Testis (tissue), 3 donors: ENCODE results near the gene HERPUD2. TPM values are rescaled to one million over a fixed set of nuclear protein-coding genes. Genes with fewer than 3 reads are reported as not detected.
"Not testable (repeated sequence)": the region's sequence is repeated elsewhere in the genome, so short reads cannot be mapped to it uniquely, and the experiment has no call there.

ENCODE experiments used
- DNase-seq: peaks from one replicate; pipeline ENCODE4 v3.0.0-alpha.2; 2019
- H3K27ac ChIP-seq, 2 donors: fragments of 200-600 bp; sonication (generic); one replicate each; pipeline ENCODE4 v1.5.1; 2019
- H3K27me3 ChIP-seq: fragments of 200-600 bp; sonication (generic); one replicate; pipeline ENCODE4 v1.5.1; 2019
- H3K36me3 ChIP-seq: fragments of 200-600 bp; sonication (generic); one replicate; pipeline ENCODE4 v1.5.1; 2017; ENCODE audit warnings: low read depth; ENCODE audit errors: missing control alignments
- H3K4me1 ChIP-seq: fragments of 200-600 bp; sonication (generic); one replicate; pipeline ENCODE4 v1.5.1; 2019
- H3K4me3 ChIP-seq, 2 donors: fragments of 200-600 bp; sonication (generic); one replicate each; pipeline ENCODE4 v1.5.1; 2017 to 2019
- H3K9me3 ChIP-seq: fragments of 200-600 bp; sonication (generic); one replicate; pipeline ENCODE4 v1.5.1; 2017
- CTCF ChIP-seq, 3 experiments: fragments of 450-650 bp in 2 of 3; fragments of 200-600 bp in 1 of 3; sonication (generic) in 1 of 3; IDR thresholded peaks; one replicate each; pipeline ENCODE4 v1.5.1; 2016 to 2019; ENCODE audit warnings: antibody characterized with exemption in 3 of 3, mild to moderate bottlenecking in 2 of 3, moderate library complexity in 1 of 3
- POLR2A ChIP-seq: fragments of 450-650 bp; IDR thresholded peaks from one replicate; pipeline ENCODE4 v1.6.1; 2017; ENCODE audit warnings: antibody characterized with exemption, mild to moderate bottlenecking, moderate library complexity
- WGBS, 2 donors: methylation state at CpG; one replicate each; pipeline ENCODE4 v1.1.5; 2018; 5-methylcytosine and 5-hydroxymethylcytosine counted together
- intact Hi-C: fragments of 100-400 bp; cut with DNase I; formaldehyde crosslinking; loops from one replicate; pipeline ENCODE4 v1.15.1; 2023; ENCODE audit warnings: low total_unique reads
- polyA plus RNA-seq: library from polyadenylated mRNA; stranded (reverse); fragments of 350-450 nt; fragmentation: Illumina TruSeq; extraction: RNeasy Lipid Tissue Mini Kit (QIAGEN cat#74804); gene quantifications from one replicate; pipeline ENCODE4 v1.2.3, GENCODE V29; 2014; ENCODE audit warnings: low read depth, low replicate concordance; ENCODE audit not compliant: insufficient read depth
- total RNA-seq, 2 donors: library from RNA; depleted of rRNA; stranded (reverse); fragments of >200 nt; gene quantifications; one replicate each; pipeline ENCODE4 v1.2.3, GENCODE V29; 2016

The HERPUD2 gene
- total and polyA plus RNA-seq, 3 donors from 2014 or later, result 51.7 to 78.4 (median 63.5) TPM

- 96 to 100% methylated on average over 1 of the region's 1 CpG for WGBS, 2 donors
- H3K27ac ChIP-seq, result no peak overlapping the region
- DNase-seq, result no peak
- H3K4me3 ChIP-seq, result no peak overlapping the region
- H3K27me3 ChIP-seq, result no peaks in the 10 kb centered on the region
- no peaks in the 10 kb centered on the region for H3K9me3 ChIP-seq
- no peak for TF ChIP-seq CTCF (IDR thresholded peaks at IDR 0.05)
- no peak for TF ChIP-seq POLR2A
- no peaks in the 10 kb centered on the region for H3K36me3 ChIP-seq
- intact Hi-C loops, result no loop called here
- peaks cover 6% of the 10 kb centered on the region for H3K4me1 ChIP-seq
These were observed 6.5 kb upstream of the HERPUD2 start for GRCh38 chr7:35701287-35701900.

- DNase-seq, result no peak
- Histone ChIP-seq H3K27ac (no peak overlapping the region), H3K9me3 (no peaks in the 10 kb centered on the region), H3K27me3 (no peaks in the 10 kb centered on the region), H3K4me3 (no peak overlapping the region), H3K36me3 (no peaks in the 10 kb centered on the region), H3K4me1 (peaks cover 6% of the 10 kb centered on the region)
- 90 to 91% methylated on average over 2 of the region's 2 CpGs for WGBS, 2 donors
- TF ChIP-seq CTCF (IDR thresholded peaks at IDR 0.05), result no peak
- TF ChIP-seq POLR2A, result no peak
- intact Hi-C loops, result no loop called here
These were observed 5.9 kb upstream of the HERPUD2 start for GRCh38 chr7:35700865-35701264.

GRCh38 chr7:35700333-35700732 is 5.4 kb upstream of the HERPUD2 start:
- Histone ChIP-seq H3K4me1 (peaks cover 5% of the 10 kb centered on the region), H3K36me3 (no peaks in the 10 kb centered on the region), H3K27me3 (no peaks in the 10 kb centered on the region), H3K4me3 (no peak overlapping the region), H3K9me3 (no peaks in the 10 kb centered on the region), H3K27ac (no peak overlapping the region)
- no peak for TF ChIP-seq CTCF (IDR thresholded peaks at IDR 0.05)
- TF ChIP-seq POLR2A, result no peak
- DNase-seq, result no peak
- intact Hi-C loops, result no loop called here

- H3K36me3 ChIP-seq, result no peaks in the 10 kb centered on the region
- no peak for DNase-seq
- H3K27me3 ChIP-seq, result no peaks in the 10 kb centered on the region
- TF ChIP-seq POLR2A (no peak), CTCF (IDR thresholded peaks at IDR 0.05) (no peak)
- H3K4me3 ChIP-seq, result no peak overlapping the region
- H3K4me1 ChIP-seq, result peaks cover 5% of the 10 kb centered on the region
- intact Hi-C loops, result no loop called here
- H3K9me3 ChIP-seq, result no peaks in the 10 kb centered on the region
- WGBS, 2 donors, result 88 to 97% methylated on average over 2 of the region's 2 CpGs
- H3K27ac ChIP-seq, result no peak overlapping the region
These were observed 4.9 kb upstream of the HERPUD2 start for GRCh38 chr7:35699796-35700305.

- WGBS, 2 donors, result 53 to 60% methylated on average over 2 to 3 of the region's 3 CpGs
- DNase-seq, H3K27ac ChIP-seq, H3K27me3 ChIP-seq, H3K36me3 ChIP-seq, H3K9me3 ChIP-seq, H3K4me3 ChIP-seq, intact Hi-C loops, H3K4me1 ChIP-seq: not testable (repeated sequence)
These were observed 3.4 kb upstream of the HERPUD2 start for GRCh38 chr7:35698382-35698781.
